HepG2 (cell line): ENCODE results near the gene THAP2. TPM values are rescaled to one million over a fixed set of nuclear protein-coding genes. Genes with fewer than 3 reads are reported as not detected.
A peak's percentile ranks its signal among the peaks of the same experiment; 100 is the strongest.

ENCODE experiments used
- ADNP ChIP-seq: sonication (generic); formaldehyde crosslinking; IDR thresholded peaks from 2 replicates; pipeline ENCODE4 v1.4.0; 2020; ENCODE audit warnings: missing genetic modification reagents
- AHR ChIP-seq: IDR thresholded peaks from 2 replicates; pipeline ENCODE4 v1.6.1; 2018; ENCODE audit warnings: missing genetic modification reagents, missing compliant biosample characterization
- CCDC6 ChIP-seq: sonication (generic); formaldehyde crosslinking; IDR thresholded peaks from 2 replicates; pipeline ENCODE4 v1.8.1; 2022; ENCODE audit warnings: mild to moderate bottlenecking, missing genetic modification reagents, moderate library complexity
- DNMT3B ChIP-seq: conservative IDR thresholded peaks from 2 replicates; pipeline ENCODE4 v1.6.1; 2016; ENCODE audit warnings: missing biosample characterization, control low read depth
- DRAP1 ChIP-seq: IDR thresholded peaks from 2 replicates; pipeline ENCODE4 v1.6.1; 2016; ENCODE audit warnings: missing genetic modification reagents, missing compliant biosample characterization
- FOXK2 ChIP-seq: fragments of 450-650 bp; IDR thresholded peaks from 2 replicates; pipeline ENCODE4 v1.6.1; 2016
- JUN ChIP-seq: sonication (generic); formaldehyde crosslinking; IDR thresholded peaks from 2 replicates; pipeline ENCODE4 v1.4.0; 2020; ENCODE audit warnings: mild to moderate bottlenecking, missing genetic modification reagents
- KLF12 ChIP-seq: sonication (generic); formaldehyde crosslinking; IDR thresholded peaks from 2 replicates; pipeline ENCODE4 v1.4.0; 2020; ENCODE audit warnings: missing genetic modification reagents, borderline replicate concordance
- STAG1 ChIP-seq: sonication (generic); formaldehyde crosslinking; IDR thresholded peaks from 2 replicates; pipeline ENCODE4 v1.4.0; 2020; ENCODE audit warnings: missing genetic modification reagents
- TGIF2 ChIP-seq: IDR thresholded peaks from 2 replicates; pipeline ENCODE4 v1.6.1; 2016; ENCODE audit warnings: control low read depth, missing compliant biosample characterization
- THAP11 ChIP-seq: IDR thresholded peaks from 2 replicates; pipeline ENCODE4 v1.6.1; 2016; ENCODE audit warnings: missing biosample characterization, missing genetic modification reagents
- ZNF280D ChIP-seq: sonication (generic); formaldehyde crosslinking; IDR thresholded peaks from 2 replicates; pipeline ENCODE4 v1.5.1; 2020; ENCODE audit warnings: mild to moderate bottlenecking, missing genetic modification reagents
- polyA plus RNA-seq, 8 experiments: library from polyadenylated mRNA; depleted of rRNA in 3 of 8; stranded (reverse) in 7 of 8; unstranded in 1 of 8; fragments of >200 nt; fragmentation: Illumina TruSeq in 4 of 8; extraction: Trizol in 4 of 8; gene quantifications; 2 replicates each; pipeline versions ENCODE4 v1.2.1 to v1.2.3, GENCODE V29; 2011 to 2016; ENCODE audit warnings: low read depth in 4 of 8, missing spikeins in 1 of 8, mixed read lengths in 1 of 8; ENCODE audit not compliant: insufficient read depth in 1 of 8
- total RNA-seq, 5 experiments: library from RNA; depleted of rRNA; stranded (reverse); fragments of >200 nt; fragmentation: Illumina TruSeq; extraction: Trizol; gene quantifications; 2 replicates each; pipeline ENCODE4 v1.2.3, GENCODE V29; 2016; ENCODE audit warnings: low read depth in 1 of 5
- TF ChIP-seq, protein P1 (sequence below): sonication (generic); formaldehyde crosslinking; IDR thresholded peaks from 2 replicates; pipeline ENCODE4 v1.4.0; 2020; ENCODE audit warnings: missing genetic modification reagents, borderline replicate concordance
- TF ChIP-seq, protein P2 (sequence below): sonication (generic); formaldehyde crosslinking; IDR thresholded peaks from 2 replicates; pipeline ENCODE4 v1.4.0; 2020; ENCODE audit warnings: missing genetic modification reagents
- TF ChIP-seq, protein P3 (sequence below): sonication (generic); formaldehyde crosslinking; IDR thresholded peaks from 2 replicates; pipeline ENCODE4 v1.5.1; 2020; ENCODE audit warnings: mild to moderate bottlenecking, missing genetic modification reagents, moderate library complexity

THAP2 gene
- total and polyA plus RNA-seq, 2 of the 13 experiments (the other 11 are each of a cell fraction or from before 2014, with no cell fraction given), result 5.2 to 6.2 TPM

DNA sequence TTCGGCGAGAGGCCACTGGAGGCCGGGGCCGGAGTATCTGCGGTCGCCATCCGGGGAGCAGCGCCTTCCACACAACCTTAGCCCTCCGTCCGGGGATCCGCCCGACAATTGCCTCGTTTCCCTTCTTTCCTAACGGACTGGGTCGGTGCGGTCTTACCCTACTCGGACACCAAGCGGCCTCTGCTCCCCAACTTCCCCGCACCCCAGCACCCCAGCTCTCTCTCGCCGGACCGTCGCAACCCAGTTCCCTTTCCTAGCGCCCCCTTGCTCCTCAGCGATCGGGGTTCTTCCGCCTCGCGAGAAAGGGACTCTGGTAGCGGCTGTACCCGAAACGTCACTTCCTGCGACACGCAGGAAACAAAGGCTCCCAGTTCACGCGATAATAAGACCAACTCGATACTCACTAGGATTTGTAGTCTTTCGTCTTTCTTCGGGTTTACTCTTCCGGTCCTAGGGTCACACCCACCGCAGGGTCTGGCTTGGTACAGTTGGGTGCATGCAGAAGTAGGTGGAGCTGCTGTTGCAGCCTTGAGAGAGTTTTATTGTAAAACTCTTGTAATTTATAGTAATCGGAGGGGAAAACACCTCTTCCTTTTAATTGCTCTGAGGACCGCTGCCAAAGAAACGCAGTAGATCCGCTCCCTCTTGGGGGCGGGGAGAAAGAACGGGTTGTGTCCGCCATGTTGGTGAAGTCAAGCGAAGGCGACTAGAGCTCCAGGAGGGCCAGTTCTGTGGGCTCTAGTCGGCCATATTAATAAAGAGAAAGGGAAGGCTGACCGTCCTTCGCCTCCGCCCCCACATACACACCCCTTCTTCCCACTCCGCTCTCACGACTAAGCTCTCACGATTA lies at the start of gene THAP2, which contains the start of gene ZFC3H1 (continued):
- TF ChIP-seq ZNF280D, result peak; percentile 82
- no peak; the same call in 1 of the 2 replicates for TF ChIP-seq KLF12 (CRISPR knock-in tag)
- TF ChIP-seq, protein P1, sequence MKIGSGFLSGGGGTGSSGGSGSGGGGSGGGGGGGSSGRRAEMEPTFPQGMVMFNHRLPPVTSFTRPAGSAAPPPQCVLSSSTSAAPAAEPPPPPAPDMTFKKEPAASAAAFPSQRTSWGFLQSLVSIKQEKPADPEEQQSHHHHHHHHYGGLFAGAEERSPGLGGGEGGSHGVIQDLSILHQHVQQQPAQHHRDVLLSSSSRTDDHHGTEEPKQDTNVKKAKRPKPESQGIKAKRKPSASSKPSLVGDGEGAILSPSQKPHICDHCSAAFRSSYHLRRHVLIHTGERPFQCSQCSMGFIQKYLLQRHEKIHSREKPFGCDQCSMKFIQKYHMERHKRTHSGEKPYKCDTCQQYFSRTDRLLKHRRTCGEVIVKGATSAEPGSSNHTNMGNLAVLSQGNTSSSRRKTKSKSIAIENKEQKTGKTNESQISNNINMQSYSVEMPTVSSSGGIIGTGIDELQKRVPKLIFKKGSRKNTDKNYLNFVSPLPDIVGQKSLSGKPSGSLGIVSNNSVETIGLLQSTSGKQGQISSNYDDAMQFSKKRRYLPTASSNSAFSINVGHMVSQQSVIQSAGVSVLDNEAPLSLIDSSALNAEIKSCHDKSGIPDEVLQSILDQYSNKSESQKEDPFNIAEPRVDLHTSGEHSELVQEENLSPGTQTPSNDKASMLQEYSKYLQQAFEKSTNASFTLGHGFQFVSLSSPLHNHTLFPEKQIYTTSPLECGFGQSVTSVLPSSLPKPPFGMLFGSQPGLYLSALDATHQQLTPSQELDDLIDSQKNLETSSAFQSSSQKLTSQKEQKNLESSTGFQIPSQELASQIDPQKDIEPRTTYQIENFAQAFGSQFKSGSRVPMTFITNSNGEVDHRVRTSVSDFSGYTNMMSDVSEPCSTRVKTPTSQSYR (CRISPR knock-in tag), result peak; percentile 67
- no peak for TF ChIP-seq AHR (CRISPR knock-in tag)
- TF ChIP-seq ADNP (CRISPR knock-in tag), result no peak
- TF ChIP-seq TGIF2 (CRISPR knock-in tag), result peak; percentile 69; the same call in 1 of the 2 replicates
- TF ChIP-seq, protein P2, sequence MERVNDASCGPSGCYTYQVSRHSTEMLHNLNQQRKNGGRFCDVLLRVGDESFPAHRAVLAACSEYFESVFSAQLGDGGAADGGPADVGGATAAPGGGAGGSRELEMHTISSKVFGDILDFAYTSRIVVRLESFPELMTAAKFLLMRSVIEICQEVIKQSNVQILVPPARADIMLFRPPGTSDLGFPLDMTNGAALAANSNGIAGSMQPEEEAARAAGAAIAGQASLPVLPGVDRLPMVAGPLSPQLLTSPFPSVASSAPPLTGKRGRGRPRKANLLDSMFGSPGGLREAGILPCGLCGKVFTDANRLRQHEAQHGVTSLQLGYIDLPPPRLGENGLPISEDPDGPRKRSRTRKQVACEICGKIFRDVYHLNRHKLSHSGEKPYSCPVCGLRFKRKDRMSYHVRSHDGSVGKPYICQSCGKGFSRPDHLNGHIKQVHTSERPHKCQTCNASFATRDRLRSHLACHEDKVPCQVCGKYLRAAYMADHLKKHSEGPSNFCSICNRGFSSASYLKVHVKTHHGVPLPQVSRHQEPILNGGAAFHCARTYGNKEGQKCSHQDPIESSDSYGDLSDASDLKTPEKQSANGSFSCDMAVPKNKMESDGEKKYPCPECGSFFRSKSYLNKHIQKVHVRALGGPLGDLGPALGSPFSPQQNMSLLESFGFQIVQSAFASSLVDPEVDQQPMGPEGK (CRISPR knock-in tag), result peak; percentile 47; the same call in 1 of the 2 replicates
- TF ChIP-seq CCDC6 (CRISPR knock-in tag), result no peak
- peak; percentile 97 for TF ChIP-seq THAP11
- no peak for TF ChIP-seq STAG1 (CRISPR knock-in tag)
- TF ChIP-seq, protein P3, sequence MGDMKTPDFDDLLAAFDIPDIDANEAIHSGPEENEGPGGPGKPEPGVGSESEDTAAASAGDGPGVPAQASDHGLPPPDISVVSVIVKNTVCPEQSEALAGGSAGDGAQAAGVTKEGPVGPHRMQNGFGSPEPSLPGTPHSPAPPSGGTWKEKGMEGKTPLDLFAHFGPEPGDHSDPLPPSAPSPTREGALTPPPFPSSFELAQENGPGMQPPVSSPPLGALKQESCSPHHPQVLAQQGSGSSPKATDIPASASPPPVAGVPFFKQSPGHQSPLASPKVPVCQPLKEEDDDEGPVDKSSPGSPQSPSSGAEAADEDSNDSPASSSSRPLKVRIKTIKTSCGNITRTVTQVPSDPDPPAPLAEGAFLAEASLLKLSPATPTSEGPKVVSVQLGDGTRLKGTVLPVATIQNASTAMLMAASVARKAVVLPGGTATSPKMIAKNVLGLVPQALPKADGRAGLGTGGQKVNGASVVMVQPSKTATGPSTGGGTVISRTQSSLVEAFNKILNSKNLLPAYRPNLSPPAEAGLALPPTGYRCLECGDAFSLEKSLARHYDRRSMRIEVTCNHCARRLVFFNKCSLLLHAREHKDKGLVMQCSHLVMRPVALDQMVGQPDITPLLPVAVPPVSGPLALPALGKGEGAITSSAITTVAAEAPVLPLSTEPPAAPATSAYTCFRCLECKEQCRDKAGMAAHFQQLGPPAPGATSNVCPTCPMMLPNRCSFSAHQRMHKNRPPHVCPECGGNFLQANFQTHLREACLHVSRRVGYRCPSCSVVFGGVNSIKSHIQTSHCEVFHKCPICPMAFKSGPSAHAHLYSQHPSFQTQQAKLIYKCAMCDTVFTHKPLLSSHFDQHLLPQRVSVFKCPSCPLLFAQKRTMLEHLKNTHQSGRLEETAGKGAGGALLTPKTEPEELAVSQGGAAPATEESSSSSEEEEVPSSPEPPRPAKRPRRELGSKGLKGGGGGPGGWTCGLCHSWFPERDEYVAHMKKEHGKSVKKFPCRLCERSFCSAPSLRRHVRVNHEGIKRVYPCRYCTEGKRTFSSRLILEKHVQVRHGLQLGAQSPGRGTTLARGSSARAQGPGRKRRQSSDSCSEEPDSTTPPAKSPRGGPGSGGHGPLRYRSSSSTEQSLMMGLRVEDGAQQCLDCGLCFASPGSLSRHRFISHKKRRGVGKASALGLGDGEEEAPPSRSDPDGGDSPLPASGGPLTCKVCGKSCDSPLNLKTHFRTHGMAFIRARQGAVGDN (CRISPR knock-in tag), result peak; percentile 68
- peak; percentile 12; the same call in 1 of the 2 replicates for TF ChIP-seq DNMT3B (CRISPR knock-in tag)
- peak; percentile 55; the same call in 1 of the 2 replicates for TF ChIP-seq FOXK2
- no peak for TF ChIP-seq JUN
- peak; percentile 81 for TF ChIP-seq DRAP1
